GM18858 (cell line): ENCODE data around the gene FBLN5.
"Not testable (repeated sequence)": the region's sequence is repeated elsewhere in the genome, so short reads cannot be mapped to it uniquely, and the experiment has no call there.

ENCODE experiments used
- ATAC-seq: cut with Tn5 transposase; IDR thresholded peaks from one replicate; pipeline ENCODE4 v1.9.1; 2021; ENCODE audit not compliant: unreplicated experiment

FBLN5 gene

DNA sequence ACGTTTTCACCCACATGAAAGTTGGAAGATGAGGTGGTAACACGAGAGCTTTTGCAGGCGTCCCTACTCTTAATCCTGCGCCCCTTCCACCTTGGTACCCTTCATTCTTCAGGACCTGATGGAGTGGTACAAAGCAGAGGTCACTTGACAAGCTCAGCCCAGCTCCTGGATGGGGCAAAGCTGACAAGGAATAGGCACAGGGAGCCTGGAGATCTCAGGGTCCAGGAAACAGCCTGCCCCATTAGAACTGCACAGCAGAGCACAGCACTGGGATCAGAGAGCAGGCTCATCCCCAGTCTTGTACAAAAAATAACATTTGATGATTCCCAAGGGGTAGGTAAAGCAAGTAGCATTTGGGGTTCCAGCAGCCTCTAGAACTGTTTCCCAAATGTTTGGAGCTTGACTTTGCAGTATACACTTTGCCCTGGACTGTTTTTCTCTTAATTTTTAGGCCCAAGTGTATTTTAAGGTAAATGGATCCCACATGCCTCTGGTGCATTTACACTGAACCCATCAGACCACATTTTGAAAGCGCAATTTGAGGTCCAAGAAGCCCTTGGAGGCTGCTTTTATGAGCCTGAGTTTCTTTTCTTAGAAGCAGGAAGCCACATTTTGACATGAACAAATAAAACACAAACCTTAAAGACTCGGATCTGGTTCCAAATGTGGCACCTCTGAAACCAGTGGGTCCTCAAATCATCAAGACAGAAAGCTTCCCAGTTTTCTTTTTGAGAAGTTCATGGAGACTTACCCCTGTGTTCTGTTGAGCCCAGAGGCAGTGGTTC lies 80.8 kb downstream of the FBLN5 start:
- ATAC-seq: no peak

DNA sequence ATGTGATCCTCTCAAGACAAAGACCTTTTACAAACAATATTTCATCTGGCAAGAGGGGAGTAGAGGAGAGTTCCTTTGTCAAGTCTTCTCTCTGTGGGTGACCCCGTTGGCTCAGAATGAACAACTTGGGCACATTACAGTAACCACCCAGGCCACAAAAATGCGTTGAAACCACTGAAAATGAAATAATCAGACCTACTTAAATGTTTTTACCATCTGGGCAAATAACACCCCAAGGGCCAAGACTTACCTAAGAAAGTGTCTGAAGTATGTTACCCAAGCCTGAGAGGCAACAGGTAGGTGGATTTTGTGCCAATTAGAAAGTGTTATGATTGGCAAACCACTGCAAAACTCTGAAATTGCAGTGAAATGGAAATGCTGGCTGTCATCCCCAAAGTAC lies 81.4 kb downstream of the FBLN5 start:
- no peak for ATAC-seq

DNA sequence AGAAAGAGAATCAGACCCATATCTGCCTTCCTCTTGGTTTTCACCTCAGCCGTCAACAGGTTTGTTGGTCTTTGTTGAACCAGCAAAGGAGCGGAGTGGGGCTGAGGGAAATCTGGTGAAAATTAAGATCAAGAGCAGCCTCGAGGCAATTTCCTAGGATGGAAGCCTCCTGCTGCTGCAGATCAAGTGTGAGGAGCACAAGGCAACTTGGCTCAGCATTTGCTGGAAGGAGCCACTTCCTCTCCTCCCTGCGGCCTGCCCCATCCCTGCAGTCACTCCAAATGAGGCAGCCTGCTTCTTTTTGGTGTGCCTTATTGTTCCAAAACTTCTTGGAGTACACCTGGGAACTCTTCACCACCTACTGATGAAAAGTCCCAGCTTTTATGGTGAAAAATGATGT lies 85.1 kb downstream of the FBLN5 start:
- ATAC-seq: no peak

DNA sequence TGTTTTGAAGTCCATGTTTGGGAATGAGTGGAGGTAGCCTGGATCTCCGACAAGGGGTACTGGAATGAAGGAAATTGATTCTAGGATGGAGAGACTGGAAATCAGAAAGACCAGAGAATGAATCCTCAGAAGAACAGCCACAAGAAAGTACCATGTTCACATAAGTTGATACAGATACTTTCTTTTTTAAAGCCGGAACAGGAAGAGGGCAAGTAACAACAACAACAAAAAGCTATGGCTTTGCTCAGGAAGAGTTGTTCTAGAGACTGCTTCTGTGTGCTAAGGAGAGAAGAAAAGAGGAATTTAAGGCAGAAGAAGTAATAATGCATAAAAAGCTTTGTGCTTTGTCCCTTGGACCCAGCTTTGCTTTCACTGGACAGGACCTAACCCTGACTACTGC lies 86.4 kb downstream of the FBLN5 start:
- ATAC-seq: no peak

DNA sequence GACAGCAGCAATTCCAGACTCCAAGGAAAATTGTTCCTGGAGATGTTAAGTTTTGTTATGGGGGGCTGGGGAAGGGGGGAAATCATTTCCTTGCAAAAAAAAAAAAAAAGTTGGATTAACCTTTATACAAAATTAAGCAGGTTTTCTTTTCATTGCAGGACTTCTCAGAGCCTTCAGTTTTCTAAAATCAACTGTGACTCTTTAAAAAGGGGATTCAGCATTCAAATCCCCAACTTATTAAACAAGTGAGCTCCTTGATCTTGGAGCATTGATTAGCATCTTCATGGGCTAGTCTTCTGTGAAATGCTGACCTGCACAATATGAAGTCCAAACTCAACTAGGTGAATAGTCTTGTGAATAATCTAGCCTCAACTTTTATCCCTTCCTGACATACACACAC lies 87.3 kb downstream of the FBLN5 start:
- ATAC-seq: no peak

DNA sequence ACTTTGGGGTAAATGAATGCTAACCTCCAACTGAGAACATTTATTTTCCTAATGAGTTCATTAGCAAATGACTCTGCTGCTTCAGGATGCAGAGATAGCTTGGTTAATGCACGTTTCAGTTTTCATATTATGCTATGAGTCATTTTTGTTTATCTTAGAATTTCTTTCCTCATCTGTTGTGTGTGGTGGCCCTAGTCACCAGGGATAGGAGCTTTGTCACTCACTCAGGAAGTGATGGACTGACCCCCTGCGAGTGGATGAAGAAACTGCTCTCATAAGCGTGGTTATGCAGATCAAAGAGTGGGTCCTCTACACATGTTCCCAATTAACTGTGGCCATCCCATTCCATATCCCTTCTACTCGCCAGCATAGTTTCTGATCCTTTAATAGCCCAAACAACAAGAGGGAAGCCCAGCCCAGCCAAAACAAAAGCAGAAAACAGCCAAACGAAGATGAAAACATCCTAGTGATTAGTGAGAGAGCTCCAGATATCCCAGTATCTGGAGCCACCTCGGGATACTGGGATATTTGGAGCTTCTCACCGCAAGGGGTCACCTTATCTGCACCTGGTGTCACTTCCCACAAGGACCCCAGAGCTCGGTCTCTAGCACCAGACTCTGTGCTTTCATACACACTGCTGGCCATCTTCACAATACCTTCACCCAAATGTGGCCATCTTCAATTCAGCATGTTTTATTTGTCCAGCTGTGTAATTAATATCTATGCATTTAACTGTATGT lies 88.8 kb downstream of the FBLN5 start:
- peak; percentile 72 for ATAC-seq

DNA sequence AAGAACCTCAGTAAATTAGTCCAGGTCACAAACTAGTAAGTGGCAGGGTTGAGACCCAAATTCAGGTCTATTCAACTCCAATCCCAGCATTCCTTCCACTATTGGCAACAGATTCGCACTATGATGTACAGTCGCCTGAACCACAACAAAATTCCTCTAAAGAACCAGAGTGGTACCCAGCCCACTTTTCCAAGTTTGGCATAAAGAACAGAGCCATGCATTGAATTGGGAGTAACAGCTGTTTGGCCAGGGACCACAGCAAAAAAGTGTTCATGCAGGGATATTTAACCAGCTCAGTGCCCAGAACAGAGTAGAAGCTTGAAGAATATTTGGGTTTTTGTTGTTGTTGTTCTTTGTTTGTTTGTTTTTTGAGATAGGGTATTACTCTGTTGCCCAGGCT lies 89.9 kb downstream of the FBLN5 start:
- ATAC-seq: no peak

DNA sequence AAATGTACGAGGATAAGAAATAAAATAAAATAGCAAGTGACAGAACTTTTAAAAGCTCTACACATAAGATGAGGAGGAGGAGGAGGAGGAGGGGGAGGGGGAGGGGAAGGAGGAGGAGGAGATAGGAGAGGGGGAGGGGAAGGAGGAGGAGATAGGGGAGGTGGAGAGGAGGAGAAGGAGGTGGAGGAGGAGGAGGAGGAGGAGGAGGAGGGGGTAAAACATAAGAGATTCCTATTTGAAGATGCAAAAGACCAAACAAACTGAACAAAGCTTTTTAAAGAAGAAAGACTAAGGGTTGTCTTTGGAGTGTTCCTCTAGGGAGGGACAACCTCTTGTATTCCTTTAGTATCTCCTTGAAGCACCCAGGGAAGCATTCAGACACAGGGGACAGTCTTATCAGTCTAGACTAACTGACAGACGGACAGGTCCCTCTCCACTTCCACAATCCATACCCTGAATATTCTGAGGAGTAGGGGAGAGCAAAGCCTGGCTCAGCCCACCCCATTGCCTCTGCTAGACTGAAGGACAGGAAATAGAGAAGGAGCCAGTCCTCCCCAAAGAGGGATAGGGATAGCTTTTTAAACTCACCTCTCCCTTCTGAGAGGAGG lies 93.1 kb downstream of the FBLN5 start:
- ATAC-seq: no peak

DNA sequence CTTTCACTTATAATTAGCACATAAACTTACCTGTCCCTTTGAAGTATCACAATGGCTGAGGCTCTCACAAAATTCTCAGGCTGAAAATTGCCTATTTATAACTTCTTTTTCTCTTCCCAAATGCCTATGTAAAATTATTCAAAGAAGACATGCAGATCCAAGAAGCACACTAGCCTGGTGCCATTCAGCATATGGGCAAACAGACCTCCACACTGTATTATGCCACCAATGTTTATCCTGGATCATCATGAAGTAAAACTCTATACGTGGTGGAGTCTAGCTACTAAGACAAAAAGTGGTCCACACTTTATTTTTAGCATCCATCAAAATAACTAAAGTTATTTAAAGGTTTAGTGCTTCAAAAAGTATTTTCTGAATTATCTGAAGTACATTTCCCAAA lies 95.9 kb downstream of the FBLN5 start:
- ATAC-seq: no peak

DNA sequence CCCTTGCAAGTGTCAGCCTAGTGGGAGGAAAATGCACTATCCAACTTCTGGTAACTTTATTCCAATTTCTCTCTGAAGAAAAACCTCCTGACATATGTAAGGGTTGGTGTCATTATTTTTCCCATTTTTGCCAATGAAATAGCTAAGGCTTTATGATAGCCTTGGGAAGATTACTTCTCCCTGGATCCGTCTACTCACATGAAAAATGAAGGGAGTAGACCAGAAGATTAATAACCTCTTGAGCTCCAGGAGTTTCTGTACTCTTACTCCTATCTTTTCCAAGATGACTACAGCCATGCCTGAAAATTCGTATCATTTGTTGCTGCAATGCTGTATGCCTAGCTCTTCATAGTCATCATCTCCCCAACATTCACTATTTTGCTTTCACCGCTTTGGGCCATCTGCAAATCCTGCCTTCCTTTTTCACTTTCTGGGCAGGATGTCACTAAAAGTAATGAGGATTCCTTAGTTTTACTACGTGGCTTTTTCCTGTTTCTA lies 98.9 kb downstream of the FBLN5 start:
- no peak for ATAC-seq

DNA sequence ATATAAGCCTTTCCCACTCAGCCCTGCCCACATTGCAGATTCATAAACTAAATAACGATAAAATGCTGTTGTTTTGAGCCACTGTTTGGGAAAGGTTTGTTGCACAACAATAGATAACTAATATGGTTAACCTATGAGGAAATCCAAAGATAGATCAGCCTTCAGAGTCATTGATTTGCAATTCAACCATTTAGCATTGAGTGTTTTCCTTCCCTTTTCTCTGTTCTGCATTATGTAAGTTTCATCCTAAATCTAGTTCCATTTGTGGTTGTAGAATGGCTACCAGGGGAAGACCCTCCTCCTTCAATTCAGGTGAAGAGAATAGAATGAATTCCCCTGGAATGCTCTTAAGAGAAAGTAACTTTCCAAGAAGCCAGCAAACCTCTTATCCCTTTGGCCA lies 99.8 kb downstream of the FBLN5 start:
- no peak for ATAC-seq

DNA sequence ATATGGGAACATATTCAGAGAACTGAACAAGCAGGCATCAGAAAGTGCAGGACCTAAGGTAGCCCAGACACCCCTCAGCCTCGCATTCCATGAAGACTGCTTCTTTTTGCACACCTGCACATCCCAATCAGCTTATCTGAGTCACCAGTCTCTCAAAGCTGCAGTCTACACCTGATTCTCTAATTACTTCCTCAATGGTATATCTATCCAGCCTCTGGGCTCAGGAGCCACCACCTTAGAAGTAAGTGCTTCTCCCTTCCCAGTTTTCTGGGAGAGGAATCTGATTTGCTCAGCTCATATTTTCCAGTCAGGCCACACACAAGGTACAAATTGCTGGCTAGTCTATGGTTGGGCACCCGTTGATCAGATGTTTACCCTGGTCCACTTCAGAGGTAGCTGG lies 101.8 kb downstream of the FBLN5 start:
- ATAC-seq: no peak

DNA sequence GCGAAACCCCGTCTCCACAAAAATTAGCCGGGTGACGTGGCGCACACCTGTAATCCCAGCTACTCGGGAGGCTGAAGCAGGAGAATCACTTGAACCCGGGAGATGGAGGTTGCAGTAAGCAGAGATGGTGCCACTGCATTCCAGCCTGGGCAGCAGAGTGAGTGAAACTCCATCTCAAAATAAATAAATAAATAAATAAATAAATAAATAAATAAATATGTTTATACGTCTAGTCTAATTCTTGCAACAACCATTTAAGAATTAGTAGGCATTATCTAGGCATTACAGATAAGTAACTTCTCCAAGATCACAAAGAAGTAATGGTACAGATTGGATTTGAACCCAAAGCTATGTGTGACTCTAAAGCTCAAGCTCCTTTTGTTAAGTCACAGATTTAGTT lies 102.4 kb downstream of the FBLN5 start:
- ATAC-seq: not testable (repeated sequence)

DNA sequence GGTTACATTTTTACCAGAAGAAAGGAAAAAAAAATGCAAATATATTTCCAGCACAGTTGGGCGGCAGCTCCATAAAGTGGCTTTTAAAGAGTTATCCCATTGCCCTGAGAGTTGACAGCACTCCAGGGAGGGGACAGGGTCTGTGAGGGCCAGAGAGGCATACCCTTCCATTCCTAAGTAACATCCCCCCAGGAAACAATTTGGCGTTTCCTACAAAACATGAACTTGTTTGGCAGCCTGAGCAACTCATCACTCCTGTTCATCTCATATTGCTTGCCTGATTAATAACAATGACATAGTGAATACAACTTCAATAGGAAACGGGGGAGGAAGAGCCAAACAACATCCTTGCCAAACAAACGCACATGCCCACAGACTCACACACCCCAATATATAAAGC lies 103.5 kb downstream of the FBLN5 start:
- no peak for ATAC-seq

DNA sequence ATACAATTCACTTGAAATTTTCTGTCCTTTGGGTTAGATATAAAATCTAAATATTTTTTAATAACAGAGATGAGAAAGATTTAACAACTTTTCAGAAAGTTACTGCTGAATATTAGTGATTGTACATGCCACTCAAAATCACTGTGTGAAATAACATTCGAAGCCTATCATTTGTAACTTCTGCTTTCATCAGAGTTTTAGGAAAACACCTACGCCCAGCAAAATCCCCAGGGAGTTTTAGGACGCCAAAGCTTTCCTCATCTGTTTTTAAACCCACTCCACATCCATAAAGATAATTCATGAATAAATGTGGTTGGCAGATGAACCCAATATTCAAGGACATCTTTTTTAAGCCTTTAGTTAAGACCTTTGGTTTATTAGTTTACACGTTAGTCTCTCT lies 104.1 kb downstream of the FBLN5 start:
- no peak for ATAC-seq

DNA sequence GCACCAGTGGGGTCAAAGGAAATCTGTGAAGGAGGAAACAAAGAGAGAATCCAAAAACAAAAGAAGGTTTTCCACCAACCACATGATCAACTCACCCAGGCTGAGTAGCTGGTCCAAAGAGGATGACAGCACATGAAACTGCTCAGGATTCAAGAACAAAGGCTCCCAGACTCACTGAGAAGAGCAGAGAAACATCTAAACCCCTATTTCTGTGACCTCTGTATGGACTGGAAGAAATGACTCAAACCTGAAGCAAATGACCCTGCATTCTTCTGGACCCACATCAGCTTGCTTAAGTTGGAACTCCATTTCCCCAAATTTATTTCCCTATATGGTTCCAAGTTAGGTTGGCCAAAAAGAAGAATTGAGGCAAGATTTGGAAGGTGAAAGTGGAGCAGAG lies 106.4 kb downstream of the FBLN5 start:
- no peak for ATAC-seq

DNA sequence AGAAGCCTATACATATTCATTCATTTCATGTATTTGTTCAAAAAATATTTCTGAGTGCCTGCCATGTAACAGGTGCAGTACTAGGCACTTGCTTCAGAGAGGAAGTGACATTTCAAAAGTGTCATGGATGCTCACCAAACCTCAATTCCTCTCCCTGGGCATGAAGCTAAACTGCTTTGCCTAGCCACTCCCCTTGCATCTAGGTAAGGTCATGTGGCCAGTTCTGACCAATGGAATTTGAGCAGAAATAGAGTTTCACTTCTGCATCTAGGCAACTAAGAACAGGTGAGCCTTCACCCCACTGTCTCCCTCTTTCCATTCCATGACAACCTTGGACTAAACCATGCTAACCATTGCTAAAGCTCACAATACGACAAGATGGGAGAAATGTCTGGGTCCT lies 107.7 kb downstream of the FBLN5 start:
- ATAC-seq: no peak

DNA sequence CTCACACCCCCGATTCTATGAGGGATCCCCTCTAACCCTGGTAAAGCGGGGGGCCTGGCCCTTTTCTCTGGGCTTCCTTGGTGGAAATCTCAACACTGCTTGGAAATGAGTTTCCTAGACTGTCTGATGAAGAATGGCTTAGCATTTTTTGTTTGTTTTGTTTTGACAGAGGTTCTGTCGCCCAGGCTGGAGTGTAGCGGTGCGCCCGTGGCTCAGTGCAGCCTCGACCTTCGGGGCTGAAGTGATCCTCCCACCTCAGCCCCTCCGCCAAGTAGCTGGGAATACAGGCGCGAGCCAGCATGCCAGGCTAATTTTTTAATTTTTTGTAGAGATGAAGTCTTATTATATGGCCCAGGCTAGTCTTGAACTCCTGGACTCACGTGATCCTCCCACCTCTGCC lies 110.4 kb downstream of the FBLN5 start:
- ATAC-seq: no peak

DNA sequence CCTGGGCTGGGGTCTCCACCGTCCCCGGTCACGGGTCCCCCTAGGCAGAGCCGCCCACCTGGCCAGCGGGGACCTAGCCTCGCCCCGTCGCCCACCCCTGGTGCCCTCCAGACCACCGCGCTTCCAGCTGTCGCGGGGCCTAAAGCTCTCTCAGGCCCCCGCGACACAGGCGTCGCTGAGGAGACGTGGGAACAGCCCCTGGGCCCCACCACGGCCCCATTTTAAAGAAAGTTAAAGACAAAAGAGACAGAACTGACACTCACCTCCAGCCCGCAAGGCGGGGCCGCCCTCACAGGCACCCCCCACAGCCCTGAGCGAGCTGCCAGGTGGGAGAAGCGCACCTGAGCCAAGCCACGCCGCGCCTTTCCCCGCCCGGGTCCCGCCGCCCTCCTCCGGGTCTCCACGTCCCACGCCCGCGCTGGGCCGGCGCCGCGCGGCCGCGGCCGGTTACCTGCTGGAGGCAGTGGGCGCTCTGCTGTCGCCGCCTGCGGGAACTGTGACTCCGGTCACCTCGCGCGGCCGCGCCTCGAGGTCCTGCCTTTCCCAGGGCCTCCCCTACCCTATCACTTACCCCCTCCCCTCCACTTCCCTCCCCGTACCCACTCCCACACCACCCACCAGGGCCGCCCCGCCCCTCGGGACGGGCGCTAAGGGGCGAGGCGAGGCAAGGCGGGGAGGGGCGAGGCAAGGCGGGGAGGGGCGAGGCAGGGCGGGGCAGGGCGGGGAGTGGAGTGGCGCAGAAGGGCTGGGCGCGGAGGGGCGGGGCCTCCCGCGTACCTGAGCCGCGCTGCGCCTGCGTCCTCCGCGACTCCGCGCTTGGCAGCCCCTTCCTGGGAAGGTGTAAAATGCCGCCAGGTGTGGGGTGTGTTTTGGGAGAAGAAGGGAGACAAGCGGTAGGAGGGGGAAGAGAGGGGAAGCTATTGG lies 111.3 kb downstream of the FBLN5 start:
- ATAC-seq: no peak

DNA sequence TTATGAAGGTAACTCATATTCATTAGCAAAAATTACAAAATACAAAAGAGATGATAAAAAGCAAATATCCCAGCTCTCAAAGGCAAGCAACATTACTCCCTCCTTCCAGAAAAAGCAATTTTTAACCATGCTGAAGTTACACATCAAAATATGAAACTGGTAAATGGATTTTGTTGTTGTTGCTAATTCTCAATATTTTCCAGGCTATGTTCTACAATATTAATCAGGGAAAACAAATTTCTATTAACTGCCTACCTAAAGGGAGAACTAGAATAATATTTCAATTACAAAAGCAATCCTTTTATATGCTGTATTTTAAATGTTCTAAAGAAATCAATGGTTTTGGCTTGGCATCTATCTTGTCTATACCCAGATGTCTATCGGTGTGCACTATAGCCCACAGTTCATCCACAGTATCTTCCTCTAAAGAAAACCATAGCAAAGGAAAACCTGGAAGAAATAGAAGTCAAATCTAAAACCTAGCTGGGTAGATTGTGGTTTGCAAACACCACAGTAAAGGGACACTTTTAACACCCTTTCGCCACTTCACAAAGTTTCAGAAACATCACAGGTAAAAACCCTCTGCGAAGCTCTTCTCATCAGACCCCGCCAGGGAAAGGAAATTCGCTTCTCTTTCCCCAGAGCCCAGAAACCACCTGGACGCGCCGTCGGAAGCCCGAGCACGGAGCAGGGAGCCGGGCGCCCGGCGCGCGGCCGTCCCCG lies 112.1 kb downstream of the FBLN5 start:
- no peak for ATAC-seq
